SK-N-SH (cell line): Measurements from ENCODE around the gene BBOX1. TPM values are rescaled to one million over a fixed set of nuclear protein-coding genes. Genes with fewer than 3 reads are reported as not detected.
A peak's percentile ranks its signal among the peaks of the same experiment; 100 is the strongest.

Source experiments
- CTCF ChIA-PET: fragments of 300-600, 350-600 bp; formaldehyde crosslinking; extraction: SDS; loops from one replicate; lab custom pipeline; 2021; lab: Yijun Ruan, JAX
- POLR2A ChIA-PET: fragments of 350-600 bp; sonication (Branson Sonifier 250); formaldehyde crosslinking; extraction: SDS; loops from one replicate; lab custom pipeline; 2020; ENCODE audit warnings: antibody characterized with exemption, inconsistent platforms; lab: Yijun Ruan, JAX
- DNase-seq: peaks from one replicate; pipeline ENCODE4 v3.0.0; 2012
- H2AFZ ChIP-seq: fragments of 200-600 bp; sonication (generic); 2 replicates; pipeline ENCODE4 v1.8.1; 2016; ENCODE audit warnings: antibody characterized with exemption, mild to moderate bottlenecking, low read depth
- H3F3A ChIP-seq: fragments of 200-600 bp; sonication (generic); replicated peaks from 2 replicates; pipeline ENCODE3; 2016; ENCODE audit warnings: antibody characterized with exemption, mild to moderate bottlenecking; ENCODE audit not compliant: insufficient read depth
- H3K27ac ChIP-seq, 2 experiments: fragments of 200-500 bp in 1 of 2; fragments of 200-600 bp in 1 of 2; sonication (Bioruptor generic) in 1 of 2; sonication (generic), shearing (Covaris generic) in 1 of 2; 2 replicates each; pipeline versions ENCODE4 v1.5.1 to v1.6.1; 2014 to 2016; ENCODE audit warnings: low read depth in 2 of 2, inconsistent platforms in 1 of 2, low read length in 1 of 2, mild to moderate bottlenecking in 1 of 2, mixed read lengths in 1 of 2
- H3K27me3 ChIP-seq: fragments of 200-600 bp; sonication (generic), shearing (Covaris generic); 2 replicates; pipeline ENCODE4 v1.6.1; 2016; ENCODE audit warnings: mixed run types; ENCODE audit not compliant: insufficient read depth
- H3K36me3 ChIP-seq, 2 experiments: fragments of 200-500 bp in 1 of 2; fragments of 200-600 bp in 1 of 2; sonication (Bioruptor generic) in 1 of 2; sonication (generic) in 1 of 2; replicated peaks in 1 of 2; 2 replicates each; pipeline versions ENCODE3 to v1.5.1; 2014 to 2016; ENCODE audit warnings: low read length in 1 of 2, mild to moderate bottlenecking in 1 of 2; ENCODE audit not compliant: insufficient read depth in 2 of 2, control insufficient read depth in 1 of 2
- H3K4me1 ChIP-seq, 2 experiments: fragments of 200-500 bp in 1 of 2; fragments of 200-600 bp in 1 of 2; sonication (Bioruptor generic) in 1 of 2; sonication (generic), shearing (Covaris generic) in 1 of 2; 2 replicates each; pipeline versions ENCODE4 v1.5.1 to v1.6.1; 2014 to 2016; ENCODE audit warnings: low read depth in 1 of 2, low read length in 1 of 2, mixed run types in 1 of 2; ENCODE audit not compliant: insufficient read depth in 2 of 2, control insufficient read depth in 1 of 2
- H3K4me2 ChIP-seq: fragments of 200-600 bp; sonication (generic), shearing (Covaris generic); 2 replicates; pipeline ENCODE4 v1.6.1; 2017; ENCODE audit warnings: mixed run types
- H3K4me3 ChIP-seq, 2 experiments: fragments of 200-500 bp in 1 of 2; fragments of 200-600 bp in 1 of 2; sonication (Bioruptor generic) in 1 of 2; sonication (generic), shearing (Covaris generic) in 1 of 2; 2 replicates each; pipeline versions ENCODE4 v1.5.1 to v1.8.1; 2014 to 2016; ENCODE audit warnings: low read depth in 2 of 2, inconsistent platforms in 1 of 2, low read length in 1 of 2, mild to moderate bottlenecking in 1 of 2, mixed read lengths in 1 of 2, moderate library complexity in 1 of 2
- H3K79me2 ChIP-seq: fragments of 200-600 bp; sonication (generic); 2 replicates; pipeline ENCODE4 v1.8.1; 2017; ENCODE audit warnings: mild to moderate bottlenecking; ENCODE audit not compliant: insufficient read depth
- H3K9ac ChIP-seq: fragments of 200-600 bp; sonication (generic); 2 replicates; pipeline ENCODE4 v1.6.1; 2017; ENCODE audit warnings: mixed run types
- H3K9me2 ChIP-seq: fragments of 200-600 bp; sonication (generic); 2 replicates; pipeline ENCODE4 v1.6.1; 2017; ENCODE audit warnings: mixed run types
- H3K9me3 ChIP-seq: fragments of 200-600 bp; sonication (generic); 2 replicates; pipeline ENCODE4 v1.6.1; 2017; ENCODE audit warnings: mixed run types, mild to moderate bottlenecking, moderate library complexity
- H4K20me1 ChIP-seq: fragments of 200-600 bp; sonication (generic); 2 replicates; pipeline ENCODE4 v1.6.1; 2017; ENCODE audit warnings: mild to moderate bottlenecking, mixed run types; ENCODE audit not compliant: insufficient read depth
- ELF1 ChIP-seq: IDR thresholded peaks from 2 replicates; pipeline ENCODE4 v1.4.0; 2012
- FOXJ3 ChIP-seq: sonication (generic); formaldehyde crosslinking; IDR thresholded peaks from 2 replicates; pipeline ENCODE4 v1.5.1; 2020; ENCODE audit warnings: mild to moderate bottlenecking, missing genetic modification reagents
- FOXM1 ChIP-seq: IDR thresholded peaks from 2 replicates; pipeline ENCODE4 v1.4.0; 2012; ENCODE audit warnings: low read depth, mild to moderate bottlenecking
- GABPA ChIP-seq: IDR thresholded peaks from 2 replicates; pipeline ENCODE4 v1.4.0; 2012; ENCODE audit warnings: low read depth, mild to moderate bottlenecking
- GATA2 ChIP-seq: sonication (generic); formaldehyde crosslinking; IDR thresholded peaks from 2 replicates; pipeline ENCODE4 v1.5.0; 2020; ENCODE audit warnings: mild to moderate bottlenecking, missing genetic modification reagents
- MEF2A ChIP-seq: IDR thresholded peaks from 2 replicates; pipeline ENCODE4 v1.4.0; 2012; ENCODE audit warnings: low read depth, borderline replicate concordance
- NFIC ChIP-seq: IDR thresholded peaks from 2 replicates; pipeline ENCODE4 v1.4.0; 2012; ENCODE audit warnings: borderline replicate concordance
- RAD21 ChIP-seq: IDR thresholded peaks from 2 replicates; pipeline ENCODE4 v1.6.1; 2012; ENCODE audit warnings: mild to moderate bottlenecking, low read length
- RFX5 ChIP-seq: IDR thresholded peaks from 2 replicates; pipeline ENCODE4 v1.6.1; 2012; ENCODE audit warnings: mild to moderate bottlenecking, improper control_type of control experiment, low read length
- TCF12 ChIP-seq: IDR thresholded peaks from 2 replicates; pipeline ENCODE4 v1.4.0; 2012
- TEAD4 ChIP-seq: IDR thresholded peaks from 2 replicates; pipeline ENCODE4 v1.4.0; 2012; ENCODE audit warnings: mild to moderate bottlenecking, borderline replicate concordance; ENCODE audit not compliant: insufficient read depth
- WGBS: methylation state at CpG from one replicate; pipeline ENCODE4 v1.1.6; 2017; ENCODE audit warnings: low lambda C conversion rate; 5-methylcytosine and 5-hydroxymethylcytosine counted together
- polyA plus RNA-seq, 3 experiments: library from polyadenylated mRNA; depleted of rRNA; stranded (reverse); fragments of >200 nt; gene quantifications; 2 replicates each; pipeline ENCODE4 v1.2.3, GENCODE V29; 2012
- TF ChIP-seq, protein P1 (sequence below): IDR thresholded peaks from 2 replicates; pipeline ENCODE4 v1.4.0; 2012; ENCODE audit warnings: low read depth, borderline replicate concordance
- TF ChIP-seq, protein P2 (sequence below): fragments of 150-350 bp; IDR thresholded peaks from 2 replicates; pipeline ENCODE4 v1.6.1; 2016; ENCODE audit warnings: mild to moderate bottlenecking, low read depth, low read length
- TF ChIP-seq, protein P3 (sequence below): IDR thresholded peaks from 2 replicates; pipeline ENCODE4 v1.6.1; 2012; ENCODE audit warnings: mild to moderate bottlenecking, low read depth, low read length, moderate library complexity
- TF ChIP-seq, protein P4 (sequence below): IDR thresholded peaks from 2 replicates; pipeline ENCODE4; 2012
- TF ChIP-seq, protein P5 (sequence below): IDR thresholded peaks from 2 replicates; pipeline ENCODE4 v1.4.0; 2012; ENCODE audit warnings: low read depth, borderline replicate concordance

The BBOX1 gene
- polyA plus RNA-seq, 1 of the 3 experiments (the other 2 are of a cell fraction), result 0.02 TPM

DNA sequence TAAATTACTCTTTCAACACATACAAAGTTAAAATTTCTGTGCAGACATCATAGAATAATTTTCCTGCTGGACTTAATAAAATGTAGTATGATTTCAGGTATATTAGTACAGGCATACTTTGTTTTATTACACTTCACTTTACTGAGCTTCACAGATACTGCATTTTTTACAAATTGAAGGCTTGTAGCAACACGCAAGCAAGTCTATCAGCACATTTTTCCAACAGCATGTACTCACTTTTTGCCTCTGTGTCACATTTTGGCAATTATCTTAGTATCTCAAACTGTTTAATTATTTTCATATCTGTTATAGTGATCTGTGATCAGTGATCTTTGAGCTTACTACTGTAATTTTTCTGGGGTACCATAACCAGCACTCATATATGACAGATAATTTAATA lies 44.5 kb downstream of the BBOX1 start:
- no peak overlapping the region for H3K4me3 ChIP-seq
- no peaks in the 10 kb centered on the region for H3K27me3 ChIP-seq
- DNase-seq, result no peak
- no peaks in the 10 kb centered on the region; a peak in 1 of 4 replicates for H3K4me1 ChIP-seq
- CTCF ChIA-PET, result interaction anchor here (0.9 to 1.7 kb wide), 5 partner anchors 9 to 324 kb away, joined by 3 to 5 read pairs (median 3); no protein-coding TSS in a partner anchor
- POLR2A ChIA-PET, result no interaction called here
- H2AFZ ChIP-seq, result no peak overlapping the region
- TF ChIP-seq, protein P1, sequence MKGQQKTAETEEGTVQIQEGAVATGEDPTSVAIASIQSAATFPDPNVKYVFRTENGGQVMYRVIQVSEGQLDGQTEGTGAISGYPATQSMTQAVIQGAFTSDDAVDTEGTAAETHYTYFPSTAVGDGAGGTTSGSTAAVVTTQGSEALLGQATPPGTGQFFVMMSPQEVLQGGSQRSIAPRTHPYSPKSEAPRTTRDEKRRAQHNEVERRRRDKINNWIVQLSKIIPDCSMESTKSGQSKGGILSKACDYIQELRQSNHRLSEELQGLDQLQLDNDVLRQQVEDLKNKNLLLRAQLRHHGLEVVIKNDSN, result no peak
- TF ChIP-seq, protein P2, sequence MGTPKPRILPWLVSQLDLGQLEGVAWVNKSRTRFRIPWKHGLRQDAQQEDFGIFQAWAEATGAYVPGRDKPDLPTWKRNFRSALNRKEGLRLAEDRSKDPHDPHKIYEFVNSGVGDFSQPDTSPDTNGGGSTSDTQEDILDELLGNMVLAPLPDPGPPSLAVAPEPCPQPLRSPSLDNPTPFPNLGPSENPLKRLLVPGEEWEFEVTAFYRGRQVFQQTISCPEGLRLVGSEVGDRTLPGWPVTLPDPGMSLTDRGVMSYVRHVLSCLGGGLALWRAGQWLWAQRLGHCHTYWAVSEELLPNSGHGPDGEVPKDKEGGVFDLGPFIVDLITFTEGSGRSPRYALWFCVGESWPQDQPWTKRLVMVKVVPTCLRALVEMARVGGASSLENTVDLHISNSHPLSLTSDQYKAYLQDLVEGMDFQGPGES, result no peak
- TF ChIP-seq, protein P3, sequence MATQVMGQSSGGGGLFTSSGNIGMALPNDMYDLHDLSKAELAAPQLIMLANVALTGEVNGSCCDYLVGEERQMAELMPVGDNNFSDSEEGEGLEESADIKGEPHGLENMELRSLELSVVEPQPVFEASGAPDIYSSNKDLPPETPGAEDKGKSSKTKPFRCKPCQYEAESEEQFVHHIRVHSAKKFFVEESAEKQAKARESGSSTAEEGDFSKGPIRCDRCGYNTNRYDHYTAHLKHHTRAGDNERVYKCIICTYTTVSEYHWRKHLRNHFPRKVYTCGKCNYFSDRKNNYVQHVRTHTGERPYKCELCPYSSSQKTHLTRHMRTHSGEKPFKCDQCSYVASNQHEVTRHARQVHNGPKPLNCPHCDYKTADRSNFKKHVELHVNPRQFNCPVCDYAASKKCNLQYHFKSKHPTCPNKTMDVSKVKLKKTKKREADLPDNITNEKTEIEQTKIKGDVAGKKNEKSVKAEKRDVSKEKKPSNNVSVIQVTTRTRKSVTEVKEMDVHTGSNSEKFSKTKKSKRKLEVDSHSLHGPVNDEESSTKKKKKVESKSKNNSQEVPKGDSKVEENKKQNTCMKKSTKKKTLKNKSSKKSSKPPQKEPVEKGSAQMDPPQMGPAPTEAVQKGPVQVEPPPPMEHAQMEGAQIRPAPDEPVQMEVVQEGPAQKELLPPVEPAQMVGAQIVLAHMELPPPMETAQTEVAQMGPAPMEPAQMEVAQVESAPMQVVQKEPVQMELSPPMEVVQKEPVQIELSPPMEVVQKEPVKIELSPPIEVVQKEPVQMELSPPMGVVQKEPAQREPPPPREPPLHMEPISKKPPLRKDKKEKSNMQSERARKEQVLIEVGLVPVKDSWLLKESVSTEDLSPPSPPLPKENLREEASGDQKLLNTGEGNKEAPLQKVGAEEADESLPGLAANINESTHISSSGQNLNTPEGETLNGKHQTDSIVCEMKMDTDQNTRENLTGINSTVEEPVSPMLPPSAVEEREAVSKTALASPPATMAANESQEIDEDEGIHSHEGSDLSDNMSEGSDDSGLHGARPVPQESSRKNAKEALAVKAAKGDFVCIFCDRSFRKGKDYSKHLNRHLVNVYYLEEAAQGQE, result no peak
- no peaks in the 10 kb centered on the region for H4K20me1 ChIP-seq
- 82% methylated on average over 1 of the region's 1 CpG for WGBS
- no peak overlapping the region for H3K4me2 ChIP-seq
- no peaks in the 10 kb centered on the region for H3K79me2 ChIP-seq
- no peaks in the 10 kb centered on the region for H3K9me3 ChIP-seq
- H3K9ac ChIP-seq, result no peak overlapping the region
- no peaks in the 10 kb centered on the region for H3K9me2 ChIP-seq
- no peak overlapping the region for H3K27ac ChIP-seq
- H3K36me3 ChIP-seq, result no peaks in the 10 kb centered on the region
- no peaks in the 10 kb centered on the region for H3F3A ChIP-seq

DNA sequence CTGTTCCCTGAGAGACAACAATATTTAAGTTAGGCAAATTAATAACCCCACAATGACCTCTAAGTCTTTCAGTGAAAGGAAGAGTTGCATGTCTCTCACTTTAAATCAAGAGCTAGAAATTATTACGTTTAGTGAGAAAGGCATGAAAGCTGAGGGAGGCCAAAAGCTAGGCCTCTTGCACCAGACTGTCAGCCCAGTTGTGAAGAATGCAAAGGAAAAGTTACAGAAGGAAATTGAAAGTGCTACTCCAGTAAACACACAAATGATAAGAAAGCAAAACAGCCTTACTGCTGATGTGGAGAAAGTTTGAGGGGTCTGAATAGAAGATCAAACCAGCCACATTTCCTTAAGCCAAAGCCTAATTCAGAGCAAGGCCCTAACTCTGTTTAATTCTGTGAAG lies 45.0 kb downstream of the BBOX1 start:
- Histone ChIP-seq H2AFZ (peak overlapping the region; percentile 12; the same call in 1 of the 2 replicates), H3K9me2 (no peaks in the 10 kb centered on the region), H3K36me3 (no peaks in the 10 kb centered on the region), H3K27me3 (no peaks in the 10 kb centered on the region), H4K20me1 (no peaks in the 10 kb centered on the region), H3F3A (no peaks in the 10 kb centered on the region), H3K4me3 (no peak overlapping the region), H3K9me3 (no peaks in the 10 kb centered on the region), H3K4me2 (no peak overlapping the region), H3K9ac (no peak overlapping the region), H3K4me1 (no peaks in the 10 kb centered on the region; a peak in 1 of 4 replicates), H3K27ac (no peak overlapping the region), H3K79me2 (no peaks in the 10 kb centered on the region)
- WGBS, result 0% methylated on average over 1 of the region's 1 CpG
- ChIA-PET POLR2A (no interaction called here), CTCF (interaction anchor here (0.9 to 1.7 kb wide), 4 partner anchors 9 to 325 kb away, joined by 3 to 5 read pairs (median 3); no protein-coding TSS in a partner anchor)
- TF ChIP-seq GABPA (no peak), RAD21 (no peak), FOXJ3 (no peak), TCF12 (no peak), MEF2A (no peak), NFIC (no peak), FOXM1 (no peak), ELF1 (no peak), TEAD4 (no peak), RFX5 (no peak), GATA2 (CRISPR knock-in tag) (no peak)
- TF ChIP-seq, protein P4, sequence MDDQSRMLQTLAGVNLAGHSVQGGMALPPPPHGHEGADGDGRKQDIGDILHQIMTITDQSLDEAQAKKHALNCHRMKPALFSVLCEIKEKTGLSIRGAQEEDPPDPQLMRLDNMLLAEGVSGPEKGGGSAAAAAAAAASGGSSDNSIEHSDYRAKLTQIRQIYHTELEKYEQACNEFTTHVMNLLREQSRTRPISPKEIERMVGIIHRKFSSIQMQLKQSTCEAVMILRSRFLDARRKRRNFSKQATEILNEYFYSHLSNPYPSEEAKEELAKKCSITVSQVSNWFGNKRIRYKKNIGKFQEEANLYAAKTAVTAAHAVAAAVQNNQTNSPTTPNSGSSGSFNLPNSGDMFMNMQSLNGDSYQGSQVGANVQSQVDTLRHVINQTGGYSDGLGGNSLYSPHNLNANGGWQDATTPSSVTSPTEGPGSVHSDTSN, result no peak
- TF ChIP-seq, protein P5, sequence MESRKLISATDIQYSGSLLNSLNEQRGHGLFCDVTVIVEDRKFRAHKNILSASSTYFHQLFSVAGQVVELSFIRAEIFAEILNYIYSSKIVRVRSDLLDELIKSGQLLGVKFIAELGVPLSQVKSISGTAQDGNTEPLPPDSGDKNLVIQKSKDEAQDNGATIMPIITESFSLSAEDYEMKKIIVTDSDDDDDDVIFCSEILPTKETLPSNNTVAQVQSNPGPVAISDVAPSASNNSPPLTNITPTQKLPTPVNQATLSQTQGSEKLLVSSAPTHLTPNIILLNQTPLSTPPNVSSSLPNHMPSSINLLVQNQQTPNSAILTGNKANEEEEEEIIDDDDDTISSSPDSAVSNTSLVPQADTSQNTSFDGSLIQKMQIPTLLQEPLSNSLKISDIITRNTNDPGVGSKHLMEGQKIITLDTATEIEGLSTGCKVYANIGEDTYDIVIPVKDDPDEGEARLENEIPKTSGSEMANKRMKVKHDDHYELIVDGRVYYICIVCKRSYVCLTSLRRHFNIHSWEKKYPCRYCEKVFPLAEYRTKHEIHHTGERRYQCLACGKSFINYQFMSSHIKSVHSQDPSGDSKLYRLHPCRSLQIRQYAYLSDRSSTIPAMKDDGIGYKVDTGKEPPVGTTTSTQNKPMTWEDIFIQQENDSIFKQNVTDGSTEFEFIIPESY, result no peak
- no peak for DNase-seq
